Keratinocyte (primary cell): ENCODE data around the gene DIS3L2. TPM values are rescaled to one million over a fixed set of nuclear protein-coding genes. Genes with fewer than 3 reads are reported as not detected.

Experiments used
- DNase-seq: peaks from one replicate; pipeline ENCODE4 v3.0.0-alpha.2; 2011; ENCODE audit warnings: low read depth, missing footprints, low spot score
- FAIRE-seq: peaks from 2 replicates; lab custom pipeline; 2011; peaks lifted over from hg19 to GRCh38; lab: Jason Lieb, UNC
- H2AFZ ChIP-seq: 2 replicates; pipeline ENCODE4 v1.6.0; 2012; ENCODE audit warnings: low read length, control low read depth, inconsistent platforms; ENCODE audit not compliant: control insufficient read depth
- H3K27ac ChIP-seq: 2 replicates; pipeline ENCODE4 v1.5.1; 2011; ENCODE audit warnings: low read length; ENCODE audit not compliant: control insufficient read depth, insufficient read depth
- H3K27me3 ChIP-seq: 3 replicates; pipeline ENCODE4 v1.6.0; 2011; ENCODE audit warnings: low read length; ENCODE audit not compliant: control insufficient read depth, insufficient read depth; ENCODE audit errors: extremely low read depth
- H3K36me3 ChIP-seq, 2 experiments: 2 replicates in 1 of 2; 3 replicates in 1 of 2; pipeline ENCODE4 v1.5.1; 2011; ENCODE audit warnings: low read length in 2 of 2, mild to moderate bottlenecking in 1 of 2; ENCODE audit not compliant: control insufficient read depth in 2 of 2, insufficient read depth in 2 of 2; ENCODE audit errors: extremely low read depth in 1 of 2
- H3K4me1 ChIP-seq: 3 replicates; pipeline ENCODE4 v1.5.1; 2011; ENCODE audit warnings: low read length; ENCODE audit not compliant: control insufficient read depth, insufficient read depth; ENCODE audit errors: extremely low read depth
- H3K4me2 ChIP-seq: 3 replicates; pipeline ENCODE4 v1.6.0; 2011; ENCODE audit warnings: low read depth, low read length; ENCODE audit not compliant: control insufficient read depth, insufficient read depth; ENCODE audit errors: extremely low read depth
- H3K4me3 ChIP-seq, 3 experiments: fragments of 200-600 bp in 1 of 3; sonication (generic) in 1 of 3; 2 replicates in 2 of 3; 3 replicates in 1 of 3; pipeline ENCODE4 v1.5.1; 2011 to 2016; ENCODE audit warnings: low read length in 3 of 3, mild to moderate bottlenecking in 3 of 3, control low read depth in 2 of 3, inconsistent platforms in 1 of 3, low read depth in 1 of 3, mixed read lengths in 1 of 3, mixed run types in 1 of 3, moderate library complexity in 1 of 3; ENCODE audit not compliant: control insufficient read depth in 2 of 3, insufficient read depth in 2 of 3; ENCODE audit errors: extremely low read depth in 1 of 3
- H3K79me2 ChIP-seq: 2 replicates; pipeline ENCODE4 v1.6.0; 2012; ENCODE audit warnings: low read length; ENCODE audit not compliant: control insufficient read depth, insufficient read depth
- H3K9ac ChIP-seq: 3 replicates; pipeline ENCODE4 v1.6.0; 2011; ENCODE audit warnings: low read length; ENCODE audit not compliant: control insufficient read depth, insufficient read depth; ENCODE audit errors: extremely low read depth
- H3K9me1 ChIP-seq: 3 replicates; pipeline ENCODE4 v1.6.0; 2011; ENCODE audit warnings: low read length; ENCODE audit not compliant: control insufficient read depth, insufficient read depth; ENCODE audit errors: extremely low read depth
- H3K9me3 ChIP-seq: 2 replicates; pipeline ENCODE4 v1.5.1; 2012; ENCODE audit warnings: low read depth, low read length; ENCODE audit not compliant: control insufficient read depth
- H4K20me1 ChIP-seq: 3 replicates; pipeline ENCODE4 v1.6.0; 2011; ENCODE audit warnings: low read length; ENCODE audit not compliant: control insufficient read depth, insufficient read depth; ENCODE audit errors: extremely low read depth
- CTCF ChIP-seq, 3 experiments: IDR thresholded peaks in 1 of 3; conservative IDR thresholded peaks in 1 of 3; optimal IDR thresholded peaks in 1 of 3; 2 replicates in 2 of 3; 3 replicates in 1 of 3; pipeline versions ENCODE3 to v1.5.1; 2011; ENCODE audit warnings: low read length in 3 of 3, mild to moderate bottlenecking in 3 of 3, moderate library complexity in 2 of 3, control low read depth in 1 of 3, inconsistent platforms in 1 of 3; ENCODE audit not compliant: insufficient read depth in 2 of 3; ENCODE audit errors: extremely low read depth in 1 of 3
- EZH2 ChIP-seq: IDR thresholded peaks from one replicate; pipeline ENCODE4 v1.6.1; 2012; ENCODE audit warnings: inconsistent platforms, mild to moderate bottlenecking, low read length, moderate library complexity
- dilution Hi-C: fragments of 300-500 bp; cut with MboI; formaldehyde crosslinking; loops from one replicate; pipeline ENCODE4 v1.7.0; 2020; ENCODE audit warnings: low sequenced_read_pairs; ENCODE audit not compliant: extremely low pct_ligation_motif_present
- polyA plus RNA-seq, 5 experiments: library from polyadenylated mRNA; depleted of rRNA in 3 of 5; stranded (reverse) in 3 of 5; stranded (forward) in 1 of 5; unstranded in 1 of 5; fragments of >200 nt; gene quantifications; 1 replicate in 1 of 5; 2 replicates in 3 of 5; 3 replicates in 1 of 5; pipeline versions ENCODE4 v1.2.1 to v1.2.3, GENCODE V29; 2011 to 2012; ENCODE audit warnings: missing spikeins in 2 of 5, low read depth in 1 of 5, low replicate concordance in 1 of 5

DIS3L2 gene
- polyA plus RNA-seq, 1 donor (not counting 4 experiments of a cell fraction or from before 2014, with no cell fraction given) = 8.6 TPM

- Histone ChIP-seq H3K4me3 (no peak overlapping the region), H3K9me1 (no peaks in the 10 kb centered on the region), H3K9me3 (no peaks in the 10 kb centered on the region), H3K27ac (no peak overlapping the region), H3K27me3 (no peaks in the 10 kb centered on the region), H3K79me2 (peaks cover 46% of the 10 kb centered on the region), H2AFZ (no peak overlapping the region), H4K20me1 (no peaks in the 10 kb centered on the region), H3K36me3 (no peaks in the 10 kb centered on the region), H3K9ac (no peak overlapping the region), H3K4me2 (no peak overlapping the region), H3K4me1 (peaks cover 18% of the 10 kb centered on the region)
- TF ChIP-seq CTCF (optimal IDR thresholded peaks at IDR 0.05 in 1 of 3, IDR thresholded peaks at IDR 0.05 in 1 of 3, conservative IDR thresholded peaks at IDR 0.05 in 1 of 3; ENCODE audit: extremely low read depth in 1 of 3, insufficient read depth in 2 of 3, low read length in 3 of 3) (no peak), EZH2 (no peak)
- no peak for DNase-seq
- FAIRE-seq = no peak
- dilution Hi-C loops = no loop called here
These were observed 25.7 kb downstream of the DIS3L2 start for GRCh38 chr2:231987124-231987727.

GRCh38 chr2:231988179-231988866 lies 26.8 kb downstream of the DIS3L2 start:
- Histone ChIP-seq H3K4me2 (no peak overlapping the region), H3K9me1 (no peaks in the 10 kb centered on the region), H3K27me3 (no peaks in the 10 kb centered on the region), H3K4me3 (no peak overlapping the region), H4K20me1 (no peaks in the 10 kb centered on the region), H3K9me3 (no peaks in the 10 kb centered on the region), H3K9ac (no peak overlapping the region), H2AFZ (no peak overlapping the region), H3K36me3 (no peaks in the 10 kb centered on the region), H3K4me1 (peaks cover 18% of the 10 kb centered on the region), H3K79me2 (peaks cover 50% of the 10 kb centered on the region), H3K27ac (no peak overlapping the region)
- DNase-seq (no peak), FAIRE-seq (no peak)
- dilution Hi-C loops = no loop called here
- TF ChIP-seq EZH2 (no peak), CTCF (optimal IDR thresholded peaks at IDR 0.05 in 1 of 3, IDR thresholded peaks at IDR 0.05 in 1 of 3, conservative IDR thresholded peaks at IDR 0.05 in 1 of 3; ENCODE audit: extremely low read depth in 1 of 3, insufficient read depth in 2 of 3, low read length in 3 of 3) (no peak)
